GM18907 (cell line): ENCODE measurements around the gene NPAS3.

Source experiments
- ATAC-seq: cut with Tn5 transposase; IDR thresholded peaks from one replicate; pipeline ENCODE4 v1.9.1; 2021; ENCODE audit warnings: mild to moderate bottlenecking, moderate library complexity; ENCODE audit not compliant: unreplicated experiment

The NPAS3 gene

DNA sequence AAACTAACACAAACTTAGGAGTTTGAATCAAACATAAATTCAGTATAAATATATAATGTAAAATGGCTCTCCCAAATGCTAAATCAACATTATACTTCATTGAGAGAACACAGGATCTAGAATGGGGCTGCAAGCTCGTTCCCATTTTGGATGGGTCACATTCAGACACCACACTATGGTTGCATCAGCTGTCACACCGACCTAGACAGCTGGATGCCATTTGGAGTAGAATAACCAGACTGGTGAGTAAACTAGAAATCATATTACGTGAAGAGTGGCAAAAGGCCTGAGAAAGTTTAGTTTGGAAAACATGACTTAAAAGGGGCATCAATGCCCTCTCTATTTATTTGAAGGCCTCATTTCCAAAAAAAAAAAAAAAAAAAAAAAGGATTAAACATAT lies 430.4 kb downstream of the NPAS3 start:
- no peak for ATAC-seq

DNA sequence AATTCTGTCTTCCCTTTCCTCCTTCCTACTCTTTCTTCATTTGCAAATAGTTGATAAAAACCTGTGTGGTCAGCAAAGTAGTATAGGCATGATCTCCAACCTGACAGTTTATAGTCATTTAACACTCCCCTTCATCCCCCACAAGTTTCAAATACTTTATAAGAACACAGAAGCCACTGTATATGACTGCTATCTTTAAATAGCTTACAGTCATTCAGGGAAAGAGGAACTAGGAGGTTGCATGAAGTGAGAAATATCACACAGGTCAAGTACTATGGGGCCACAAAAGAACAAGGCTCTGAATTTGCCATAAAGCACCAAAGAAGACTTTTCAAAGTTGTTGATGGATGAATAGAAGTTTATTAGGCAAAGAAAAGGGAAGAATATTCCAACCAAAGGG lies 431.3 kb downstream of the NPAS3 start:
- ATAC-seq = peak; percentile 97

DNA sequence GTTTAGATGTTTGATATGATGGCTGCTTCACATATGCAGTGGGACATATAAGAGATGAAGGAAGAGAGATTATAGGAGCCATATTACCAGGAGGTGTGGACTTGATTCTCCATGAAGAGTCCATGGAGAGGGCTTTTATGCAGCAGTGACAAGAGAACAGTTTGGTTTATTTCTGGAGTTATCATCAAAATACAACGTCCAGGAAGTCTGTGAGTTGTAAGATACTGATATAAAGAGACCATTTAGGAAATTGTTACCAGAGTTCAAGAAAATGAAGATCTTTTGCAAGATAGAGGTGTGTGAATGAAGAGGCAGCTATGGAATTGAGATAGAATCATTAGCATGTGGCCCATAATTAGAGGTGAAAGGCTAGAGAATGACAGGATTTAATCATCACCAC lies 431.7 kb downstream of the NPAS3 start:
- ATAC-seq = peak; percentile 21

DNA sequence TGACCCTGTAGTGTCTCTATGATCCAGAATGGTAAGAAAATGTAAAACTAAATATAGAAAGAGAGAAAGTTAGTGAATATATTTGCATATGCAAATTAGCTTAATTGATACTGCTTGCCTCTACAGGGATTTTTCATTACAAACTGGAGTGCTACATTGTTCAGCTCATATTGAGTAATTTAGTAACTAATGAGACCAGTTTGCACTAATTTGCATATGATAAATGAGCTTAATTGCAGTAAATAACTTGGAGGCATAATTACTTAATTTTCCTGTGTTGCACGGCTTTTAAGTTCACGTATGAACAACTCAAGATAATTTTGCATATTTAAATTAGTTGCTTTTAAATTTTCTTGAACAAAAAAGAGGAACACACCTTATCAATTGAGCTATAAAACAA lies 436.5 kb downstream of the NPAS3 start:
- ATAC-seq = no peak

DNA sequence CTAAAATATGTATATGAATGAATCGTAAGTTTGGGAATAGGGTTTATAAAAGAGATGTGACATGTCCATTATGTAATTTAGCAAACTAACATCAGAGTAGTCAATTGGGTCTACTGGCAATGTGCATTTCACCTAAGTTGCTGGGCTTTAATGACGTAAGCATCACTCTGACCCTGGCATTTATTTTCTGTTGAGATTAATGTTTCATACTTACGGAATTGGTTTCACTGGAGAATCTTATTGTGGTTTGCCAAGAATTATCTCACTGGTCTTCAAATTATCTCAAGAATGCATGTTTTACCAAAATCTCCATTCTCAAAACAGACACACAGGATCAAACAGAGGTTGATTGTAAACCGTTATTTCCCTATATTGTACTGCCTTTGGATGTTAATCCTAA lies 437.1 kb downstream of the NPAS3 start:
- ATAC-seq = no peak

DNA sequence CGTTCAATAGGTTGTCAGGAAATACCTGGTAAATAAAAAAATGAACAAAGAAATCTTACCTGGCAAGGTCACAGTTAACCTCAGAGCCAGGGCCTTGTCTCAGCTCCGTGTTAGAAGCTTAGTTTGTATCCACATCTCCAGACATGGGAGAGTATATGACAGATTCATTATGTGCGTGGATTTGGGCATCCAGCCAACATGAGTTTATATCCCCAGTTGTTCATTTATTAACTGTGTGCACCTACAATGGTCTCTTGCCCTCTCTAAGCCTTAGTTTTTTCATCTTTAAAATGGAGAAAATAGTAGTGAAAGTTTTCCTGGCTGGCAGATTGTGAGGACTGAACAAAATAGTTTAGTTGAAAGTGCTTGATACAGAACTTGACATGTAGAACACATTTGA lies 437.8 kb downstream of the NPAS3 start:
- ATAC-seq = no peak

DNA sequence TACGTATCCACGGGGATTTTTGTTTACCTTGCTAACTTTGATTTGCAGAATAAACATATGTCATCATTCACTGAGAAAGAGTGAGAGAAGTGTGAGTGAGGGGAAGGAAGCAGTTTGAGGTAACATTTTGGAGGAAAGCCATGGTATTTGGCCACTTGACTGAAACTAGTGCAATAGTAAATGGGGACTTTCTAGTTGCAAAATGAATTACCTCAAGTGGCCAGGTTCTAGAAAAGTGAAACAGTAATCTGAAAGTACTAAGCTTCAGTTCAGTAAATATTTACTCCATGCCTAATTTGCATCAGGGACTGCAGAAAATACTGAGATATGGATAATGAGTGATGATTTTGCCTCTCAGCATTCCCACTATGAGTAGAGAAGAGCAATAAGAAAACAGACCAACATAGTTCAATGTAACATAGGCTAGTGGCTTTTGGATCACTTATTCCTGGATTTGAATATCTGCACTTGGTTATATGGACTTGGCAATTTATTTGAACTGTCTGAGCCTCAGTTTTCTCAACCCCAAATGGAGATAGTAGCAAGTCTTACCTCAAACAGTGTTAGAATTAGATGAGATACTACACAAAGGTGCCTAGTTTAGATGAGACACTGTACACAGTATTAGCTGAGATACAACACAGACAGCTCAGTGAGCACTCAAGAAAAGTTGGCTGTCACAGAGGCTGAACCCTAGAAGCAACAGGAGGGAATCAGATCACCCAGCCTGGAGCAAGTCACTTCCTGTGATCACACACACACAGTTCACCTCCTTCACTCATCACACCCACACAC lies 439.1 kb downstream of the NPAS3 start:
- peak; percentile 94 for ATAC-seq

DNA sequence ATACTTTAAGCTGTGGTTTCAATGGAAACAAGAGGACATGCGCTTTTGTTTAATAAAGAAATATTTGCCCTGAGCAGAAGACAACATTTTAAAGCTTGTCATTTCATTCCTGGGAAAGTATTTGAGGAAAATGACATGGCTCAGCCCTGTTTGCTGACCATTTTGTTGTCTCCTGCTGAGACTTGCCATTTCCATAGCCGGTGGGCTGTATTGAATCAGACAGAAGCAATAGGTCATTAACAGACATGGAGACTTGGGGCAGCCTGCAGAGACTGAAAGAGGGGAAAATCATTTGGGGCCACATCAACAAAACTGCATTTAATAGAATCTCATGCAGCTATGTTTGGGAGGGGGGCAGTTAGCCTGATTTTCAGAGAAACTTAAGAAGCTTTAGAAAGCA lies 443.0 kb downstream of the NPAS3 start:
- no peak for ATAC-seq

DNA sequence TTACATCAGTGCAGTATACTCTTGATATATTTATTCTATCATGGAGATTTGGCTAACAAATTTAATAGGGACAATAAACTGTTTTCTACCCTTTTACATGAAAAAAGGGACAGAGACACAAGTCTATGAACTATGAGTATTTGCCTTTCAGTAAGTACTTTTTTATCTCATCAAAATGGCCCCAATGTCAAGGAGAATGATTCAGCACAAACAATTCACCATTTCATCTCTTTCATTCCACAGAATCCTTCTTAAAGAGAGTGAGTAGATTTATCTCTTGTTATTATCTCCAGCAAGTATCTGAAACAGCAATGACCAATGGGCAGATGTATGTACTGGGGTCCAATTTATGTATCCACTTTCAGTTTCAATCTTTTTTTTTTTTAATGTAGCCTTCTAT lies 447.5 kb downstream of the NPAS3 start:
- ATAC-seq = no peak

DNA sequence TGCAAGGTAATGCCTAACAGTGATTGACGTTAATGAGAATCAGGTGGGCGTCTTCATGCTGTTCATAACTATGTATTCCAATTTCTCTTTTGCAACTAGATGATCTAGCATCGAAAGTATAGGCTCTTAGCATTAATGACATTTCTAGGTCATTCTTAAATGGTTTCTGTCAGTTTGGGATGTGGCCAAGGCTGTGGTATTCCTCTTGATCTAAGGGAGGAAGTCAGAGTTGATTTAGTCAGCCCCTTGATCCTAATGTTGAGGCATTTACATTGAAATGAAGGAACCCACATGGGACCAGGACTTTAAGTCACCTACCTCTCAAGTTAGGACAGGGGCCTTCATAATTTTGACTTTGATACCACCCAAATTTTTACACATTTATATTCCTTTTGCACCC lies 448.1 kb downstream of the NPAS3 start:
- ATAC-seq = no peak

DNA sequence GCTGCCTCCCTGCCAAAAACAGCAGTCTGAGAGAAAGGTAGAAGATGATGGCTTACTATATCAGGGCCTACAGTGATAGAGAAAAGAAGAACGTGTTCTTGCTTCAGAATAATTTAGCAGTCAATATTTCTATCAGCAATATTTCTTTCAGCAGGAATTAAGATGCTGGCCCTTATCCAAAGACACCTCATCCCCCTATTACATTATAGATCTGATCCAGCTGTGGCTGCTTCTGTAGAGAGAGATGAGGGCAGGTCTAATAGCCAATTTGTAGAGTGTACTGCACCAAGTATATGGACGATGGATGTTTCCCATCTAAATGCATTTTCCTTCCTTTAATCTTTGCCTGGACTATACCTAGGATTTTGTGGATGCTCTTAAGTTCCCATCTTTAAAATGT lies 451.7 kb downstream of the NPAS3 start:
- ATAC-seq = no peak

DNA sequence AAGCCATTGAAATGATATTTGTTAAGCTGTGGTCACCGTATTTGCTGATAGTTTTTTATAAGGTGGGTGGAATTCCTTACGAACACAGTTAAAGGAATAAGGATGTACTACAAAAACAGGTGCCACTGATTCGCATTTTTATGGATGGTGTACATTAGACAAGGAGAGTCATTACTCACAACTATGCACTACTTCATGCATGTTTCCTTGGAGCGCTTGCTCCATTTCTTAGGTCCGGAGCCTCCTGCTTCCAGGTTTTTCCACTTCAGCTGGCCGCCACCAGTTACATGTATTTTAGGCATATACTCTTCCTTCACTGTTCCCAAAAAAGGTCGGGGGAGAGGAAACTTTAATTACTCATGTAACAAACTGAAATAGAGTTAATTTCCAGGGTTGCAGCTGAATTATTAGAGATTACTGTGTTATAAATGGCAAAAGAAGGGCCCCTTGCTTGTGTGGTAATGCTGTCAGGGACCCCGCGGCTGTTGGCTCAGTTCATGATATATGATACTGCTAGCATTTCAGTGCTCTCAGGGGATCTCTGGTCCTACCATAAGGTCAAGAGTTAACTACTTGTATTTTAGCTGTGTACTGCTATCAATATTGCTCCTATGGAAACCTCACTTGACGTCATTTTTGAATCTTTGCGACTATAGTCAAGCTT lies 454.7 kb downstream of the NPAS3 start:
- ATAC-seq = no peak

DNA sequence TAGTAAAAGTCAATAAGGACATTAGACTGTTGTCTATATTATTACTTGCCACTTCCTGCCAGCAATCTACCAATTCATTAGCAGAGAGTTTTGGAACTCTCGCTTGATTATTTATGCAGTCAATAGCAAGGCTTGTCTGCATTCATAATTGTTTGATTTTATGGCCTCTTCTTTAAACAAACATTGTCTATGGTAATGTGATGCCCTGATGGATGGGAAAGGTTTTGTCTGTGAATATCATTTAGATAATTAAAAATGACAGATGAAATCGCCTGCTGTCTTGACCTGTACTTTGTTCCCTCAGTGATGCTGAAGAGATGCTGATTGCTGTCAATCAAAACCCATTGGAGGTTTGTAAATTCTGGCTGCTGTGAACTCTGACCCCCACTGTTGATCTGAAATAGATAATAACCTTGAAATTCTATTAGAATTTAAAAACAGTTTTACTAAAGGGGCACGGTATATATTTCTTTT lies 455.3 kb downstream of the NPAS3 start:
- ATAC-seq = no peak

DNA sequence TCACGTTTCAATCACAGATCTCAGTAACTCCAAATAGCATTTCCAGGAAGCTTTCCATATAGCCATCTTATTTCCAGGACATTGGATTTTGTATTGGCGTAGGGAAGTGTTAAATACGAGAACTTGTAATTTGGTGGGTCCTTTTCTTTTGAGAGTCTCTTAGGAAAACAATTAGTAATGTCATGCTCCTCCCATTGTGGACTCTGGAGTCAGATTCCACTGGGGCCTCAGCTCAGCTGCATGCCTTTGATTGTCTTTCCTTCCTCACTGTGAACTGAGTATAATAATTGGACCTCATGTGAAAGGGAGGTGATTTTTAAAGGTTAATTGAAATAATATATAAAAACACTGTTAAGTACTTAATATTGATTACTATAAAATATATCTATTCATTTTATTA lies 462.6 kb downstream of the NPAS3 start:
- ATAC-seq = no peak

DNA sequence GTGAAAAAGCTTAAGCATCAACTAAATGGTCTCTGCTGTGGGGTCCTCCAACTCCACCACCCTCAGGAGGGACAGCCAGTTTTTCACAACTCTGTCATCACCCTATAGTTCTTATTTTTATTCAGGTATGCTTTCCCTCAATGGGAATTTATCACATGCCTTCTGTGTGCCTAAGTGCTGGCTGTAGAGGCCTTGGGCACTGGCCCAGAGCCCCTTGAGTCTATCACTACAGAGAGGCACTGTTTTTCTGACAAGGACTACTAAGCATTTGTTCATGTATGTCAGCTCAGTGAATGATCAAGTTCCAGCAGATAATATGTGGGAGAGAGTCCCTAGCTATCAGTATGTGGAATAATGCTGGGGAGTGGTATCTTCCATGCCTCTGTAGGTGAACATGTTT lies 463.9 kb downstream of the NPAS3 start:
- ATAC-seq = no peak

DNA sequence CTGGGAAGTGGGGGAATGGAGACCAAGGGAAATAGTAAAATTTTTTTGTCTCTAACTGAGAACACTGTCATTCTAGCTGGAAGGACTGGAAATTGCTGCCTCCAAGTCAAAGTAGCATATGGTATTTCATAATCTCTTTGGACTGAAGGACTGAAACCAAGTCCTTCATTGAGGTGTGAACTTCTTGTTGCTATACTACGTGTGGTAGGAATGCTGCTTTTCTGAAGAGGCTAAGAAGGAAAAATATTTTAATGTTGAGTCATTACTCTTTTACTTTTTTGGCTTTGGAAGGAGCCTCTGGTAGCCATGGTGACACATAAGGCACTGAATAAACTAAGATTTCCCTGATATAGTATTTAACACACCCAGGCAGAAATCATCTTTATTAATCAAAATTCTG lies 465.4 kb downstream of the NPAS3 start:
- no peak for ATAC-seq

DNA sequence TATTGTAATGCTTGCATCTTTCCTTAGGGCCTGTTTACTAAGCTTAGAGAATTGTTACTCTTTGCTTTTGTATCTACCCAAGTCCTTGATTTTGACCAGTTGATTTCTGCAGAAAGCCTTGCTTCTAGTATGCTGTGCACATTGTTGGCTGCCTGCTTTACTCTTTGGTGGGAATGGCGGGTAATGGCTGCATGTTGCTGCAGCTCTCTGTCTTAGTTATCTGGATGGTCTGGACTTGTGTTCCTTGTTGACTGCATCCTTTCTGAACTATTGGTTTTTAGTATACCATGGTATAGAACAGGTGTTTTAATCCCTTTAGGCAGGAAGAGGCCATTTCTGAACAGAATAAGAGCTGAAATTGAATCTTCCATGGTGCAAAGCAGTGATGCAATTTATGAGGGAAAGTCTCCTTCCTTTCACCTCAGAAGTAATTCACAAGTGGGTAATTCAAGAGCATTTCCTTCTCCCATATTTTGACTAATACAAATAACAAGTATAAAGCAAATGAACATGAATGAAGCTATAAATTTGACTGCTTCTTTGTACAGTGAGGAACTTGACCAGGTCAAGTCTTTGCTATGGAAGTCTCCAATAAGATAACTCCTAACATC lies 466.4 kb downstream of the NPAS3 start:
- ATAC-seq = no peak

DNA sequence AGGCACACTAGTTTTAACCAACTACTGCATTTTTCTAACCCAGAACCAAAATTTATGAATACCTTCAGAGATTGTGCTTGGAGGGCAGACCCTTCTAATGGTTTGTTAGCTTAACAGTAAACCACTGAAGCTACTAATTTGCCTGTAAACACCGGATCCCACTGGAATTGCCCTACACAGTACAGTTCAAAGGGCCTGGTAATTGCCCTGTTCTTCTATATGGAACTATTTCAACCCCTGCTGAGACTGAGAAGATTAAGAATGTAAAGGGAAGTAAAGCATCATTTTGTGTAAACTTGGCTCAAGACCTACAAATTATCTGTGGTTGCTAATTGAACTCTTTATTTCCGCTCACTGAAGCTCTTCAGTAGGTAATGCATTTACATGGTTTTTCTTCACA lies 468.1 kb downstream of the NPAS3 start:
- no peak for ATAC-seq

DNA sequence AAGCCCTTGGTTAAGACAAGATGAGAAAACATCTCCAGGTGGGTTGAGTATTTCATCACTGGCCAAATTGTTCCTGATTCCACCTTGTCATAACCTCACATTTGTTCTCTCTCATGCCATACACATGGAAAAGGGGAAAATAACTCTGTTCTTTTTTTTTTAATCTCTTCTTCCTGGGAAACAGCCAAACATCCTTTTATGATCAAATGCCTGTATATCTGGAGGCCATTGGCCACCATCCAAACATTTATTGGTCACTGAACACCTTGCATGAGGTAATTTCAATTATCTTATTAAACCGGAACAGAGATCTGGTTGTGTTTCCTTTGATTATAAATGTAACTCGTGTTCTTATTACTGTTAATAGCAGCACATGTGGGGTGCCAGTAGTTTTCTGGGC lies 469.6 kb downstream of the NPAS3 start:
- ATAC-seq = no peak

DNA sequence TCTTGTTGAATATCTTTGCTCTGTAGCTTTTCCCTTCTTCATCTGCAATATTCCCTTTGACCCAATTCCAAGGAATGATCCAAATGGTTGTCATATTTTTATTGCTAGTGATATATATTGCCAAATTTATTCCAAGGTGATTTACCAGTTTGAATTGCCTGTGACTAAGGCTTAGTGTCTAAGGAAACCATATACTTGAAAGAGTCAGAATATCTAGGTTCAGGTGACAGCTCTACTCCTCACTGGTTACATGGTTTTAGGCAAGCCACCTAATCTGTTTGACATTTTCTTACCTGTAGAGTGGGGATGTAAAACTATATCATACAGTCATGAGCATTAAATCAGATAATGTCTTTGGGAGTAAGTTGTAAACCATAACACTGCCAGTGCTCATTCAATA lies 473.8 kb downstream of the NPAS3 start:
- no peak for ATAC-seq

DNA sequence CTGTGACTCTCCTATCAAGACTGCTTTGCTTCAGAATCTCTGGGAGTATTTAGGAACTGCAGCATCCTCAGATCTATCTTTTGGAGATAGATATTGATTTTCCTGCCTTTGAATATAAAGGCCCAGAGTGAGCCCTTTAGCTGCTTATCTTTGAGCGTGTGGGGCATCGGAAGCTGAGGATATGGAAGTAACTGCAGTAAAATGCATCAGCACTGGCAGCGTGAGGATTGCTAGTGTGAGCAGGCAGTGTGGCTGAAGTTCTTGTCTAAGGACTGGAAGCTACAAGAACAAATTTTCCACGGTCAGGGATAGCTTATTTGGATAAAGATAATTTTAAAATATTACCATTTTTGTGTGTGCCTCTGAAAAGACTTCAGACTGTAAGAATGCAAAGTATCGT lies 474.7 kb downstream of the NPAS3 start:
- no peak for ATAC-seq

DNA sequence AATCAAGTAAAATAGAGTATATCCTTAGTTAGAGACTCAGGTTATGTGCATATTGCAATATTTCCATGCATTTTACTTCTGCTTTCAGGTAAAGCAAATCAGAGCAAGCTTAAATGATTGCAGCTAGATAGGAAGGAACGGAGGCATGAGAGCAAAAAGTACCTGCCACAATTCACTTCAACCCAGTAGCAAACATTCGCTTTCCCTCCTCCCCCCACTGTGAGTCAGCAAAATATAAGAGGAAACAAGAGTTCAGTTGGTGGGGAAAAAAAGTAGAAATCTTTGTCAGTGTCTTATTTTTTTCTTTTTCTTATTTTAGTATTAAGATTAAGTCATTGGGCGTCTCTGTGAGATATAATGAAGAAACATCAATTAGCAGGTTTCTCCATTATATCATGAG lies 475.4 kb downstream of the NPAS3 start:
- ATAC-seq = no peak
